Sigmoid colon (tissue), 7 donors: ENCODE results near the gene TCAP. TPM values are rescaled to one million over a fixed set of nuclear protein-coding genes. Genes with fewer than 3 reads are reported as not detected.
A peak's percentile ranks its signal among the peaks of the same experiment; 100 is the strongest.

Source experiments
- DNase-seq: peaks from one replicate; pipeline ENCODE4 v3.0.0-alpha.2; 2019
- H3K27ac ChIP-seq, 4 donors: fragments of 200-600 bp; sonication (generic); one replicate each; pipeline ENCODE4 v1.5.1; 2016 to 2019; ENCODE audit warnings: mild to moderate bottlenecking in 1 of 4
- H3K27me3 ChIP-seq, 3 donors: fragments of 200-600 bp; sonication (generic); one replicate each; pipeline ENCODE4 v1.5.1; 2019; ENCODE audit warnings: mild to moderate bottlenecking in 1 of 3
- H3K36me3 ChIP-seq, 4 donors: fragments of 200-600 bp; sonication (generic); one replicate each; pipeline ENCODE4 v1.5.1; 2016 to 2019
- H3K4me1 ChIP-seq, 4 donors: fragments of 200-600 bp; sonication (generic); one replicate each; pipeline ENCODE4 v1.5.1; 2017 to 2019
- H3K4me3 ChIP-seq, 4 donors: fragments of 200-600 bp; sonication (generic); one replicate each; pipeline ENCODE4 v1.5.1; 2017 to 2019; ENCODE audit warnings: mild to moderate bottlenecking in 2 of 4, moderate library complexity in 1 of 4
- H3K9me3 ChIP-seq, 4 donors: fragments of 200-600 bp in 3 of 4; sonication (generic) in 3 of 4; one replicate each; pipeline versions ENCODE4 v1.5.1 to v1.6.1; 2013 to 2019
- CTCF ChIP-seq, 4 experiments: fragments of 450-650 bp in 3 of 4; fragments of 200-600 bp in 1 of 4; IDR thresholded peaks; one replicate each; pipeline ENCODE4 v1.5.1; 2016 to 2019; ENCODE audit warnings: antibody characterized with exemption in 4 of 4, mild to moderate bottlenecking in 3 of 4, moderate library complexity in 2 of 4
- EP300 ChIP-seq, 4 donors: sonication (generic); formaldehyde crosslinking; IDR thresholded peaks; one replicate each; pipeline ENCODE4 v1.6.1; 2017; ENCODE audit warnings: antibody characterized with exemption in 4 of 4
- POLR2A ChIP-seq, 2 donors: fragments of 450-650 bp; IDR thresholded peaks; one replicate each; pipeline ENCODE4 v1.6.1; 2016; ENCODE audit warnings: antibody characterized with exemption in 2 of 2, mild to moderate bottlenecking in 2 of 2, moderate library complexity in 2 of 2
- POLR2AphosphoS5 ChIP-seq, 4 donors: sonication (generic); formaldehyde crosslinking; IDR thresholded peaks; one replicate each; pipeline ENCODE4 v1.6.1; 2017; ENCODE audit warnings: antibody characterized with exemption in 4 of 4
- WGBS, 2 donors: extraction: QIAGEN DNeasy Blood & Tissue Kit; methylation state at CpG; one replicate each; pipeline ENCODE4 v1.1.7; 2013; 5-methylcytosine and 5-hydroxymethylcytosine counted together
- intact Hi-C: fragments of 100-400 bp; cut with DNase I; formaldehyde crosslinking; loops from one replicate; pipeline ENCODE4 v1.15.1; 2023
- polyA plus RNA-seq, 3 donors: library from polyadenylated mRNA; stranded (reverse); fragments of 200-250 nt; gene quantifications; one replicate each; pipeline ENCODE4 v1.2.3, GENCODE V29; 2013
- total RNA-seq, 4 donors: library from RNA; depleted of rRNA; stranded (reverse); fragments of >200 nt; gene quantifications; one replicate each; pipeline ENCODE4 v1.1.0, GENCODE V29; 2016
- donor health status: healthy with polysubstance abuse.
- donor health status: Bipolar disorder and iron deficiency.
- donor health status: healthy.

TCAP gene
- total and polyA plus RNA-seq, 7 donors, result 0.49 to 3.5 (median 1.1) TPM; not detected in 1

- H3K27ac ChIP-seq, result peak overlapping the region in 2 of 4 donors; percentile 1 to 39
- intact Hi-C loops, result loop anchor here (10.0 kb wide), 1 partner anchor 346 kb away; no protein-coding TSS in a partner anchor
These were observed 36.3 kb upstream of the TCAP start for GRCh38 chr17:39628655-39629493.

GRCh38 chr17:39629494-39629880 lies 35.7 kb upstream of the TCAP start:
- Histone ChIP-seq H3K9me3 (no peaks in the 10 kb centered on the region), H3K27ac (no peak overlapping the region), H3K4me1 (peaks cover 0 to 21% (median 15%) of the 10 kb centered on the region in 4 donors), H3K4me3 (no peak overlapping the region), H3K27me3 (peaks cover 28 to 67% (median 56%) of the 10 kb centered on the region in 3 donors), H3K36me3 (no peaks in the 10 kb centered on the region)
- TF ChIP-seq EP300 (IDR thresholded peaks at IDR 0.05), result no peak
- peak in 1 of 2 donors; percentile 29 for TF ChIP-seq POLR2A (IDR thresholded peaks at IDR 0.05)
- TF ChIP-seq CTCF (IDR thresholded peaks at IDR 0.05), result no peak
- no peak for TF ChIP-seq POLR2AphosphoS5 (IDR thresholded peaks at IDR 0.05)
- intact Hi-C loops, result loop anchor here (10.0 kb wide), 1 partner anchor 345 kb away; no protein-coding TSS in a partner anchor
- 8 to 66% methylated on average over 3 of the region's 3 CpGs for WGBS, 2 donors
- DNase-seq, result no peak

More at GRCh38 chr17:39628655-39629493, 36.3 kb upstream of the TCAP start:
- no peaks in the 10 kb centered on the region for H3K9me3 ChIP-seq
- no peak for DNase-seq
- peaks cover 0 to 14% (median 12%) of the 10 kb centered on the region in 4 donors for H3K4me1 ChIP-seq
- H3K27me3 ChIP-seq, result peaks cover 28 to 73% (median 56%) of the 10 kb centered on the region in 3 donors
- no peak overlapping the region for H3K4me3 ChIP-seq
- 13 to 58% methylated on average over 10 of the region's 10 CpGs for WGBS, 2 donors
- no peaks in the 10 kb centered on the region for H3K36me3 ChIP-seq
- TF ChIP-seq CTCF (IDR thresholded peaks at IDR 0.05), result no peak
- TF ChIP-seq POLR2AphosphoS5 (IDR thresholded peaks at IDR 0.05), result no peak
- peak in 1 of 2 donors; percentile 27 for TF ChIP-seq POLR2A (IDR thresholded peaks at IDR 0.05)
- no peak for TF ChIP-seq EP300 (IDR thresholded peaks at IDR 0.05)

GRCh38 chr17:39629898-39630297 lies 35.3 kb upstream of the TCAP start:
- Histone ChIP-seq H3K9me3 (no peaks in the 10 kb centered on the region), H3K36me3 (no peaks in the 10 kb centered on the region), H3K4me1 (peaks cover 0 to 24% (median 17%) of the 10 kb centered on the region in 4 donors), H3K4me3 (no peak overlapping the region), H3K27me3 (peaks cover 25 to 64% (median 53%) of the 10 kb centered on the region in 3 donors), H3K27ac (peak overlapping the region in 1 of 4 donors; percentile 3)
- DNase-seq, result no peak
- intact Hi-C loops, result loop anchor here (10.0 kb wide), 1 partner anchor 345 kb away; no protein-coding TSS in a partner anchor
- 12 to 75% methylated on average over 12 of the region's 12 CpGs for WGBS, 2 donors
- TF ChIP-seq CTCF (IDR thresholded peaks at IDR 0.05) (no peak), POLR2AphosphoS5 (IDR thresholded peaks at IDR 0.05) (no peak), EP300 (IDR thresholded peaks at IDR 0.05) (no peak), POLR2A (IDR thresholded peaks at IDR 0.05) (no peak)

- no peak for DNase-seq
- peaks cover 0 to 34% (median 22%) of the 10 kb centered on the region in 4 donors for H3K4me1 ChIP-seq
- H3K27me3 ChIP-seq, result peaks cover 14 to 49% (median 38%) of the 10 kb centered on the region in 3 donors
- WGBS, 2 donors, result 9 to 28% methylated on average over 6 of the region's 6 CpGs
- peak overlapping the region in 1 of 4 donors; percentile 52 for H3K27ac ChIP-seq
- intact Hi-C loops, result no loop called here
- no peak for TF ChIP-seq CTCF (IDR thresholded peaks at IDR 0.05)
- no peak for TF ChIP-seq EP300 (IDR thresholded peaks at IDR 0.05)
- TF ChIP-seq POLR2A (IDR thresholded peaks at IDR 0.05), result no peak
- no peak overlapping the region for H3K4me3 ChIP-seq
- H3K9me3 ChIP-seq, result no peaks in the 10 kb centered on the region
- H3K36me3 ChIP-seq, result no peaks in the 10 kb centered on the region
These were observed 33.7 kb upstream of the TCAP start for GRCh38 chr17:39631403-39631802.
